ENCODE data around the gene CLN6. TPM values are rescaled to one million over a fixed set of nuclear protein-coding genes. Genes with fewer than 3 reads are reported as not detected.

Gene CLN6
- total and polyA plus RNA-seq, 2 of the 4 experiments (the other 2 are of a cell fraction), result 6.5 to 31.9 TPM

DNA sequence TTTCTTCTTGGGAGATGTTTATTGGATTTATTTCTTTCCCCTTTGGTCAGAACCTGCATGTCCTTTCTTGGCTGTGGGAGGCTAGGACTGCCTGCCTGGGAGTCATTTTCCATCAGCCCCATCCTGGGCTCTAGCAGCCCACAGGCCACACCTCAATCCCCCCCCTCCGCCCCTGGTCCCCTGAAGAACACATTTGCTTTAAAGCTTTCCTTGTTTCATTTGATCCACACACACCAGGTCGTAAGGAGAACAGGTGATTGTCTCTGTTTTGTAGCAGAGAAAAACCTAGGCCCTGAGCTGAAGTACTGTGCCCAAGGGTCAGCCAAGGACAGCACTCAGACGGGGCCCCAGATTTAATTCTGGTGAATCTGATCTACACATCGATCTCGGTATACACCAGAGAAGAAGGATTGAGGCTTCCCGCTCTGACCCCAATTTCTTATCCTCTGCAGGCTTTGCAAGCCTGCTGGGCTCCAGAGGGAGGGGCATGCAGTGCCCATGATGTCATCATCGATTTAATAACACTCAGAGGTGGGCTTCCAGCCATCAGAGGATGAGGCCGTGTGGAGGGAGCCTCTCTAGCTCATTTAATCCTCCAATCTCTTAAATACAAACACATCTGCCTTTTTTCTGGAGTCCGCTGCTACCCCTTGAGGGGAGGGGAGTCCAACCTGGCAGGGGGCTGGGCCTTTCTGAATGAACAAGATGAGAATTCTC is 1.7 kb upstream of the CLN6 start:
- in situ Hi-C loops (cut with MboI; ENCODE audit: low sequenced_read_pairs), result no loop called here
- Histone ChIP-seq H3K4ac (ENCODE audit: low read depth, low read length) (no peak overlapping the region), H3K27me3 (ENCODE audit: control insufficient read depth, insufficient read depth, low read length) (no peaks in the 10 kb centered on the region), H3K36me3 (ENCODE audit: control insufficient read depth, insufficient read depth, low read length) (no peaks in the 10 kb centered on the region), H3K9me1 (ENCODE audit: insufficient read depth, low read length) (peaks cover 20% of the 10 kb centered on the region), H2AFZ (replicated peaks; ENCODE audit: low read length, poor library complexity) (no peak overlapping the region), H2BK120ac (ENCODE audit: low read depth, low read length) (no peak overlapping the region), H2AK5ac (ENCODE audit: low read depth, low read length) (no peak overlapping the region), H2BK15ac (ENCODE audit: low read depth, low read length) (no peak overlapping the region), H3K9me3 (ENCODE audit: control insufficient read depth, insufficient read depth, low read length) (no peaks in the 10 kb centered on the region), H2BK20ac (ENCODE audit: low read depth, low read length) (no peak overlapping the region), H3K4me1 (ENCODE audit: control insufficient read depth, insufficient read depth, low read length) (peaks cover 8% of the 10 kb centered on the region), H3K56ac (ENCODE audit: extremely low read depth, insufficient read depth, low read length) (no peak overlapping the region), H3K9ac (ENCODE audit: low read depth, low read length) (no peak overlapping the region), H2AK9ac (replicated peaks; ENCODE audit: low read depth, low read length, poor library complexity) (no peak overlapping the region), H4K91ac (ENCODE audit: insufficient read depth, low read depth, low read length) (no peak overlapping the region), H3K18ac (ENCODE audit: low read depth, low read length) (no peak overlapping the region), H2BK5ac (ENCODE audit: low read depth, low read length, poor library complexity, severe bottlenecking) (no peak overlapping the region), H3K27ac (ENCODE audit: insufficient read depth, low read length) (no peak overlapping the region), H4K8ac (ENCODE audit: low read depth in 2 of 2, low read length in 2 of 2) (no peak overlapping the region), H3K4me2 (ENCODE audit: low read depth, low read length) (no peak overlapping the region), H4K5ac (ENCODE audit: low read depth, low read length) (no peak overlapping the region), H3K14ac (replicated peaks; ENCODE audit: low read depth, low read length) (no peak overlapping the region), H4K20me1 (ENCODE audit: insufficient read depth, low read length) (peaks cover 7% of the 10 kb centered on the region; the same call in 1 of the 2 replicates), H3K4me3 (ENCODE audit: insufficient read depth, low read depth, low read length) (no peak overlapping the region), H3K23ac (ENCODE audit: low read depth, low read length) (no peak overlapping the region), H3K79me1 (ENCODE audit: low read depth in 1 of 2, low read length in 2 of 2) (peaks cover 14 to 29% of the 10 kb centered on the region in 2 experiments)
- 36% methylated on average over 4 of the region's 9 CpGs; no CpG with 5 or more reads in 1 of the 2 experiments for WGBS, 2 experiments (ENCODE audit: extremely low coverage in 2 of 2, insufficient read length in 1 of 2)
- intact Hi-C loops (cut with micrococcal nuclease), result no loop called here
- ATAC-seq (ENCODE audit: low read depth), result no peak
- POLR2A ChIA-PET (ENCODE audit: unreplicated experiment), result interaction anchor here (0.7 kb wide), 1 partner anchor 69 kb away, joined by 5 read pairs; no protein-coding TSS in a partner anchor
- CTCF ChIA-PET, result no interaction called here
- no TSS peak for BruUV-seq (replicated peaks)
- dilution Hi-C loops (cut with HindIII; ENCODE audit: low sequenced_read_pairs, unreplicated experiment), result no loop called here
- no peak for DNase-seq
- no peak for TF ChIP-seq MXI1 (IDR thresholded peaks at IDR 0.05; ENCODE audit: borderline replicate concordance, low read depth, low read length)
- no peak for TF ChIP-seq CEBPB (IDR thresholded peaks at IDR 0.05; ENCODE audit: low read depth, low read length)
- no peak for TF ChIP-seq MAZ (IDR thresholded peaks at IDR 0.05; ENCODE audit: borderline replicate concordance, low read depth, low read length)
- no peak for TF ChIP-seq SMC3 (IDR thresholded peaks at IDR 0.05; ENCODE audit: low read depth, low read length)
- TF ChIP-seq MAFK (IDR thresholded peaks at IDR 0.05; ENCODE audit: low read depth, low read length), result no peak
- TF ChIP-seq RCOR1 (IDR thresholded peaks at IDR 0.05; ENCODE audit: insufficient replicate concordance, low read length), result no peak
- TF ChIP-seq, protein P1, sequence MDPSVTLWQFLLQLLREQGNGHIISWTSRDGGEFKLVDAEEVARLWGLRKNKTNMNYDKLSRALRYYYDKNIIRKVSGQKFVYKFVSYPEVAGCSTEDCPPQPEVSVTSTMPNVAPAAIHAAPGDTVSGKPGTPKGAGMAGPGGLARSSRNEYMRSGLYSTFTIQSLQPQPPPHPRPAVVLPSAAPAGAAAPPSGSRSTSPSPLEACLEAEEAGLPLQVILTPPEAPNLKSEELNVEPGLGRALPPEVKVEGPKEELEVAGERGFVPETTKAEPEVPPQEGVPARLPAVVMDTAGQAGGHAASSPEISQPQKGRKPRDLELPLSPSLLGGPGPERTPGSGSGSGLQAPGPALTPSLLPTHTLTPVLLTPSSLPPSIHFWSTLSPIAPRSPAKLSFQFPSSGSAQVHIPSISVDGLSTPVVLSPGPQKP (IDR thresholded peaks at IDR 0.05; ENCODE audit: borderline replicate concordance, low read depth, low read length), result no peak
- no peak for TF ChIP-seq NFE2L2 (IDR thresholded peaks at IDR 0.05; ENCODE audit: low read depth, low read length)
- TF ChIP-seq POLR2A (IDR thresholded peaks at IDR 0.05; ENCODE audit: low read depth, low read length), result no peak
- TF ChIP-seq BHLHE40 (IDR thresholded peaks at IDR 0.05; ENCODE audit: low read depth, low read length), result no peak
